ENCODE measurements around the gene MAGEL2. TPM values are rescaled to one million over a fixed set of nuclear protein-coding genes. Genes with fewer than 3 reads are reported as not detected.
A peak's percentile ranks its signal among the peaks of the same experiment; 100 is the strongest.

Gene MAGEL2
- total RNA-seq, 1 experiment from 2014 or later, result 9.2 TPM

- H2BK5ac ChIP-seq (ENCODE audit: insufficient read length, low read length), result no peak overlapping the region
- no peak overlapping the region for H2AFZ ChIP-seq (ENCODE audit: low read length)
- WGBS (ENCODE audit: extremely low coverage, insufficient read length, low lambda C conversion rate), result no CpG with 5 or more reads among the region's 4 CpGs
- Mint-ChIP-seq H3K27me3 (ENCODE audit: low read depth) (peaks cover 80% of the 10 kb centered on the region), H3K9me3 (peaks cover 67 to 79% of the 10 kb centered on the region in 2 experiments), H3K4me3 (peak overlapping the region in 1 of 2 experiments; percentile 6; a peak in 2 of 5 replicates), H3K4me1 (peaks cover 9 to 10% of the 10 kb centered on the region in 2 experiments), H3K36me3 (ENCODE audit: insufficient read depth in 1 of 3, low read depth in 3 of 3) (no peaks in the 10 kb centered on the region; a peak in 3 of 7 replicates), H3K27ac (no peak overlapping the region)
- no peak overlapping the region for H4K5ac ChIP-seq (ENCODE audit: insufficient read length, low read depth, low read length)
- peaks cover 5% of the 10 kb centered on the region; the same call in 1 of the 2 replicates for H3K27me3 ChIP-seq (ENCODE audit: insufficient read depth, low read length)
- no peak overlapping the region for H3K4ac ChIP-seq (ENCODE audit: low read depth, low read length)
- no peaks in the 10 kb centered on the region for H3K23me2 ChIP-seq (ENCODE audit: insufficient read length, low read depth, low read length, poor library complexity, severe bottlenecking)
- no peak overlapping the region for H4K8ac ChIP-seq (replicated peaks; ENCODE audit: insufficient read length, low read depth, low read length)
- H3K9me3 ChIP-seq (ENCODE audit: control insufficient read depth, low read depth, low read length), result peaks cover 22% of the 10 kb centered on the region
- H3K14ac ChIP-seq (ENCODE audit: insufficient read depth, low read length), result no peak overlapping the region
- no peak overlapping the region for H2BK20ac ChIP-seq (ENCODE audit: low read depth, low read length, poor library complexity, severe bottlenecking)
- H3K4me1 ChIP-seq (ENCODE audit: insufficient read depth, low read length), result no peaks in the 10 kb centered on the region
- H3K79me2 ChIP-seq (ENCODE audit: insufficient read depth, low read length), result no peaks in the 10 kb centered on the region
- no peak overlapping the region for H3K18ac ChIP-seq (ENCODE audit: insufficient read length, low read depth, low read length)
- H3K4me2 ChIP-seq (ENCODE audit: insufficient read depth, insufficient read length, low read length), result peak overlapping the region; percentile 10
- DNase-seq, result no peak
- H2BK12ac ChIP-seq (ENCODE audit: insufficient read length, low read depth, low read length), result no peak overlapping the region
- H4K91ac ChIP-seq (ENCODE audit: insufficient read length, low read depth, low read length), result no peak overlapping the region
- no peak overlapping the region for H2BK15ac ChIP-seq (ENCODE audit: low read depth, low read length)
- H3K56ac ChIP-seq (ENCODE audit: insufficient read length, low read depth, low read length), result no peak overlapping the region
- H3T11ph ChIP-seq (ENCODE audit: low read length), result no peak overlapping the region
- TF ChIP-seq CTCF (conservative IDR thresholded peaks at IDR 0.05), result peak; percentile 68
- no peak overlapping the region for H3K27ac ChIP-seq (ENCODE audit: insufficient read length, low read depth, low read length)
- H3K79me1 ChIP-seq (ENCODE audit: insufficient read depth, low read depth, low read length, poor library complexity, severe bottlenecking), result no peaks in the 10 kb centered on the region
- no peak overlapping the region for H2AK5ac ChIP-seq (ENCODE audit: insufficient read length, low read length)
- H2BK120ac ChIP-seq (ENCODE audit: low read depth, low read length, poor library complexity, severe bottlenecking), result no peak overlapping the region
- H4K20me1 ChIP-seq (ENCODE audit: control insufficient read depth, insufficient read depth, insufficient read length), result no peaks in the 10 kb centered on the region
- no peak overlapping the region for H3K23ac ChIP-seq (ENCODE audit: insufficient read length, low read depth, low read length)
- H3K9ac ChIP-seq (ENCODE audit: extremely low read depth, insufficient read length, low read length), result no peak overlapping the region
These were observed 18.3 kb downstream of the MAGEL2 start for GRCh38 chr15:23629234-23629805.

Data from H9 (cell line).